GM13976 (cell line): ENCODE results near the gene PRR18.

Experiments used
- DNase-seq: peaks from one replicate; pipeline ENCODE4 v3.0.0; 2012; ENCODE audit warnings: low spot score
- CTCF ChIP-seq: IDR thresholded peaks from 2 replicates; pipeline ENCODE4 v1.5.1; 2012; ENCODE audit warnings: borderline replicate concordance, mild to moderate bottlenecking; ENCODE audit not compliant: insufficient read depth; ENCODE audit errors: extremely low read depth, missing control alignments, control extremely low read depth
- in situ Hi-C: fragments of 300-500 bp; cut with MboI; formaldehyde crosslinking; loops from one replicate; pipeline ENCODE4 v1.12.0; 2022; ENCODE audit warnings: low sequenced_read_pairs, mixed read lengths, inconsistent platforms; ENCODE audit not compliant: unreplicated experiment

Gene PRR18

GRCh38 chr6:166297606-166298005 is 10.6 kb downstream of the PRR18 start:
- in situ Hi-C loops, result no loop called here
- no peak for TF ChIP-seq CTCF
- no peak for DNase-seq

GRCh38 chr6:166296035-166296883 is 11.9 kb downstream of the PRR18 start:
- no peak for TF ChIP-seq CTCF
- in situ Hi-C loops, result no loop called here
- no peak for DNase-seq

GRCh38 chr6:166293731-166294584 is 14.2 kb downstream of the PRR18 start:
- no peak for TF ChIP-seq CTCF

GRCh38 chr6:166289207-166290060 is 18.8 kb downstream of the PRR18 start:
- in situ Hi-C loops, result no loop called here
- TF ChIP-seq CTCF, result no peak
- no peak for DNase-seq

More at GRCh38 chr6:166293731-166294584, 14.2 kb downstream of the PRR18 start:
- no peak for DNase-seq
- in situ Hi-C loops, result no loop called here

GRCh38 chr6:166286839-166287271 is 21.3 kb downstream of the PRR18 start:
- in situ Hi-C loops, result no loop called here
- TF ChIP-seq CTCF, result no peak
- peak; percentile 51 for DNase-seq

GRCh38 chr6:166285233-166285632 is 23.0 kb downstream of the PRR18 start:
- in situ Hi-C loops, result no loop called here
- no peak for DNase-seq
- TF ChIP-seq CTCF, result no peak
